H9 (cell line): ENCODE results near the gene MIS18BP1. TPM values are rescaled to one million over a fixed set of nuclear protein-coding genes. Genes with fewer than 3 reads are reported as not detected.

Experiments
- DNase-seq: peaks from one replicate; pipeline ENCODE4 v3.0.0-alpha.2; 2017
- H2AFZ ChIP-seq: one replicate; pipeline ENCODE4 v1.6.1; 2013; ENCODE audit warnings: mild to moderate bottlenecking, low read length, control low read depth, moderate library complexity
- H2AK5ac ChIP-seq: 2 replicates; pipeline ENCODE4 v1.6.1; 2013; ENCODE audit warnings: low read length, control low read depth, mixed read lengths; ENCODE audit not compliant: insufficient read length
- H2BK120ac ChIP-seq: one replicate; pipeline ENCODE4 v1.6.1; 2013; ENCODE audit warnings: low read depth, mild to moderate bottlenecking, low read length, control low read depth, inconsistent platforms; ENCODE audit not compliant: poor library complexity, severe bottlenecking
- H2BK12ac ChIP-seq: 2 replicates; pipeline ENCODE4 v1.6.1; 2013; ENCODE audit warnings: low read length, control low read depth, mixed read lengths, low read depth; ENCODE audit not compliant: insufficient read length
- H2BK15ac ChIP-seq: 2 replicates; pipeline ENCODE4 v1.6.1; 2013; ENCODE audit warnings: low read depth, low read length, control low read depth
- H2BK20ac ChIP-seq: one replicate; pipeline ENCODE4 v1.6.1; 2013; ENCODE audit warnings: low read depth, mild to moderate bottlenecking, low read length, control low read depth, inconsistent platforms; ENCODE audit not compliant: poor library complexity, severe bottlenecking
- H2BK5ac ChIP-seq: 2 replicates; pipeline ENCODE4 v1.6.1; 2013; ENCODE audit warnings: low read length, control low read depth, mixed read lengths; ENCODE audit not compliant: insufficient read length
- H3K14ac ChIP-seq: 2 replicates; pipeline ENCODE4 v1.6.1; 2013; ENCODE audit warnings: low read length, control low read depth; ENCODE audit not compliant: insufficient read depth
- H3K18ac ChIP-seq: 2 replicates; pipeline ENCODE4 v1.6.1; 2013; ENCODE audit warnings: low read depth, mild to moderate bottlenecking, mixed read lengths, low read length, control low read depth; ENCODE audit not compliant: insufficient read length
- H3K23ac ChIP-seq: 2 replicates; pipeline ENCODE4 v1.6.1; 2013; ENCODE audit warnings: low read length, control low read depth, mixed read lengths, low read depth; ENCODE audit not compliant: insufficient read length
- H3K23me2 ChIP-seq: 2 replicates; pipeline ENCODE4 v1.6.1; 2013; ENCODE audit warnings: low read depth, mild to moderate bottlenecking, mixed read lengths, low read length, control low read depth; ENCODE audit not compliant: insufficient read length, poor library complexity, severe bottlenecking
- H3K27ac ChIP-seq: 2 replicates; pipeline ENCODE4 v1.5.1; 2013; ENCODE audit warnings: low read length, control low read depth, mixed read lengths, low read depth; ENCODE audit not compliant: insufficient read length
- H3K27me3 ChIP-seq: 2 replicates; pipeline ENCODE4 v1.6.1; 2013; ENCODE audit warnings: low read length, control low read depth, inconsistent platforms; ENCODE audit not compliant: insufficient read depth
- H3K4ac ChIP-seq: 2 replicates; pipeline ENCODE4 v1.6.1; 2013; ENCODE audit warnings: low read depth, mild to moderate bottlenecking, control low read depth, inconsistent platforms, low read length, moderate library complexity
- H3K4me1 ChIP-seq: 2 replicates; pipeline ENCODE4 v1.6.1; 2013; ENCODE audit warnings: low read length, control low read depth, inconsistent platforms; ENCODE audit not compliant: insufficient read depth
- H3K4me2 ChIP-seq: 2 replicates; pipeline ENCODE4 v1.6.1; 2013; ENCODE audit warnings: low read length, control low read depth, mixed read lengths; ENCODE audit not compliant: insufficient read length, insufficient read depth
- H3K56ac ChIP-seq: 2 replicates; pipeline ENCODE4 v1.6.1; 2013; ENCODE audit warnings: low read depth, mild to moderate bottlenecking, mixed read lengths, low read length, control low read depth; ENCODE audit not compliant: insufficient read length
- H3K79me1 ChIP-seq: 2 replicates; pipeline ENCODE4 v1.6.1; 2013; ENCODE audit warnings: low read depth, mild to moderate bottlenecking, moderate library complexity, low read length, control low read depth, inconsistent platforms; ENCODE audit not compliant: insufficient read depth, poor library complexity, severe bottlenecking
- H3K79me2 ChIP-seq: 2 replicates; pipeline ENCODE4 v1.6.1; 2013; ENCODE audit warnings: low read length, control low read depth, inconsistent platforms; ENCODE audit not compliant: insufficient read depth
- H3K9ac ChIP-seq: 2 replicates; pipeline ENCODE4 v1.6.1; 2013; ENCODE audit warnings: low read length, control low read depth, mixed read lengths; ENCODE audit not compliant: insufficient read length; ENCODE audit errors: extremely low read depth
- H3K9me3 ChIP-seq: one replicate; pipeline ENCODE4 v1.6.1; 2013; ENCODE audit warnings: low read depth, low read length, inconsistent platforms; ENCODE audit not compliant: control insufficient read depth
- H3T11ph ChIP-seq: one replicate; pipeline ENCODE4 v1.6.1; 2013; ENCODE audit warnings: mild to moderate bottlenecking, low read length, control low read depth, inconsistent platforms
- H4K20me1 ChIP-seq: one replicate; pipeline ENCODE4 v1.6.1; 2013; ENCODE audit not compliant: control insufficient read depth, insufficient read length, insufficient read depth
- H4K5ac ChIP-seq: 2 replicates; pipeline ENCODE4 v1.6.1; 2013; ENCODE audit warnings: low read depth, mild to moderate bottlenecking, mixed read lengths, low read length, control low read depth; ENCODE audit not compliant: insufficient read length
- H4K8ac ChIP-seq: replicated peaks from 2 replicates; pipeline ENCODE4 v1.6.1; 2013; ENCODE audit warnings: low read length, control low read depth, mixed read lengths, low read depth; ENCODE audit not compliant: insufficient read length
- H4K91ac ChIP-seq: 2 replicates; pipeline ENCODE4 v1.6.1; 2013; ENCODE audit warnings: low read depth, mild to moderate bottlenecking, moderate library complexity, mixed read lengths, low read length, control low read depth; ENCODE audit not compliant: insufficient read length
- H3K27ac Mint-ChIP-seq, 3 experiments: 2 replicates in 2 of 3; 3 replicates in 1 of 3; pipeline ENCODE4 v1.8.0; 2020 to 2021; ENCODE audit warnings: mixed read lengths in 3 of 3, mild to moderate bottlenecking in 1 of 3, moderate library complexity in 1 of 3
- H3K27me3 Mint-ChIP-seq: 2 replicates; pipeline ENCODE4 v1.8.0; 2021; ENCODE audit warnings: low read depth, mild to moderate bottlenecking, moderate library complexity, mixed read lengths
- H3K36me3 Mint-ChIP-seq, 3 experiments: 2 replicates in 2 of 3; 3 replicates in 1 of 3; pipeline ENCODE4 v1.8.0; 2020 to 2021; ENCODE audit warnings: low read depth in 3 of 3, mixed read lengths in 3 of 3; ENCODE audit not compliant: insufficient read depth in 1 of 3
- H3K4me1 Mint-ChIP-seq, 2 experiments: 2 replicates each; pipeline ENCODE4 v1.8.0; 2020; ENCODE audit warnings: mixed read lengths in 2 of 2
- H3K4me3 Mint-ChIP-seq, 2 experiments: 2 replicates in 1 of 2; 3 replicates in 1 of 2; pipeline ENCODE4 v1.8.0; 2020 to 2021; ENCODE audit warnings: mild to moderate bottlenecking in 2 of 2, mixed read lengths in 2 of 2, moderate library complexity in 1 of 2
- H3K9me3 Mint-ChIP-seq, 2 experiments: 2 replicates in 1 of 2; 3 replicates in 1 of 2; pipeline ENCODE4 v1.8.0; 2020; ENCODE audit warnings: mild to moderate bottlenecking in 2 of 2, mixed read lengths in 2 of 2, moderate library complexity in 1 of 2
- CTCF ChIP-seq: fragments of 200-600 bp; sonication (generic); conservative IDR thresholded peaks from 3 replicates; pipeline ENCODE4 v1.8.0; 2021; ENCODE audit warnings: antibody characterized with exemption, mild to moderate bottlenecking
- WGBS: extraction: QIAGEN DNeasy Blood & Tissue Kit; methylation state at CpG from one replicate; pipeline ENCODE4 v1.1.7; 2013; ENCODE audit warnings: missing lambda C conversion rate, low lambda C conversion rate, mixed read lengths; ENCODE audit not compliant: insufficient read length; ENCODE audit errors: extremely low coverage; 5-methylcytosine and 5-hydroxymethylcytosine counted together
- total RNA-seq: library from RNA; stranded (reverse); gene quantifications from 2 replicates; pipeline ENCODE4 v1.2.1, GENCODE V29; 2021

Gene MIS18BP1
- total RNA-seq, 1 experiment from 2014 or later = 60.6 TPM

- H2BK5ac ChIP-seq = no peak overlapping the region
- no peak overlapping the region for H3K27ac ChIP-seq
- no peaks in the 10 kb centered on the region for H3K4me1 ChIP-seq
- peaks cover 44% of the 10 kb centered on the region for H3K79me2 ChIP-seq
- peaks cover 9% of the 10 kb centered on the region for H3K79me1 ChIP-seq
- no peak overlapping the region for H3T11ph ChIP-seq
- H2AK5ac ChIP-seq = no peak overlapping the region
- H4K5ac ChIP-seq = no peak overlapping the region
- no peak overlapping the region for H3K14ac ChIP-seq
- Mint-ChIP-seq H3K27me3 (no peaks in the 10 kb centered on the region), H3K9me3 (no peaks in the 10 kb centered on the region), H3K4me3 (no peak overlapping the region), H3K27ac (no peak overlapping the region), H3K36me3 (peaks cover 8 to 20% (median 14%) of the 10 kb centered on the region in 3 experiments), H3K4me1 (peaks cover 6 to 8% of the 10 kb centered on the region in 2 experiments; a peak in 2 of 4 replicates)
- no peaks in the 10 kb centered on the region for H3K27me3 ChIP-seq
- H3K9ac ChIP-seq = no peak overlapping the region
- no peak overlapping the region for H3K23ac ChIP-seq
- WGBS = 100% methylated on average over 1 of the region's 3 CpGs
- no peaks in the 10 kb centered on the region for H3K23me2 ChIP-seq
- no peak overlapping the region for H3K18ac ChIP-seq
- H3K56ac ChIP-seq = no peak overlapping the region
- no peak overlapping the region for H4K8ac ChIP-seq
- no peak overlapping the region for H2BK120ac ChIP-seq
- no peak overlapping the region for H4K91ac ChIP-seq
- no peak overlapping the region for H3K4me2 ChIP-seq
- no peak overlapping the region for H2BK12ac ChIP-seq
- H3K4ac ChIP-seq = no peak overlapping the region
- H4K20me1 ChIP-seq = no peaks in the 10 kb centered on the region
- no peak overlapping the region for H2AFZ ChIP-seq
- no peak for DNase-seq
- no peak overlapping the region for H2BK15ac ChIP-seq
- TF ChIP-seq CTCF = no peak
- H3K9me3 ChIP-seq = no peaks in the 10 kb centered on the region
- no peak overlapping the region for H2BK20ac ChIP-seq
Observed at GRCh38 chr14:45246151-45246550, 6.9 kb downstream of the MIS18BP1 start.
